ENCODE data around the gene CCNYL1. TPM values are rescaled to one million over a fixed set of nuclear protein-coding genes. Genes with fewer than 3 reads are reported as not detected.

CCNYL1 gene
- total RNA-seq, 2 experiments from 2014 or later: 8.7 to 11.1 TPM

DNA sequence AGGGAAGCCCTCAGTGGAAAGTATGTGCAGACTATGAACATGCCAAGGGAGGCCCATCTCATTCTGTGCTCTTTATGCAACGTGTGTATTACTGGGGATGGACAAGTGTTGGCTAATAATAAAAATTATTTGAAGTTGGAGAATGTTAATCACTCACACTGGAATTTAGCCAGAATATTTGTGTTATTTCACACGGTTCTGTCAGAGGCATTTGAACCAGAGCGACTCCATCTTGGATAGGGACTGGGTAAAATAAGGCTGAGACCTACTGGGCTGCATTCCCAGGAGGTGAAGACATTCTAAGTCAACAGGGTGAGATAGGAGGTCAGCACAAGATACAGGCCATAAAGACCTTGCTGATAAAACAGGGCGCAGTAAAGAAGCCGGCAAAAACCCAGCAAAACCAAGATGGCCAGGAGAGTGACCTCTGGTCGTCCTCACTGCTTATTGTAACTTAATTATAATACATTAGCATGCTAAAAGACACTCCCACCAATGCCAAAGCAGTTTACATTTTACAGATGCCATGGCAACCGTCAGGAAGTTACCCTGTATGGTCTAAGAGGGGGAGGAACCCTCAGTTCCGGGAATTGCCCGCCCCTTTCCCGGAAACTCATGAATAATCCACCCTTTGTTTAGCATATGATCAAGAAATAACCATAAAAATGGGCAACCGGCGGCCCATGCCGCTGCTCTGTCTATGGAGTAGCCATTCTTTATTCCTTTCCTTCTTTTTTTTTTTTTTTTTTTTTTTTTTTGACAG, 60.8 kb downstream of the CCNYL1 start:
- no peaks in the 10 kb centered on the region for H3K9me3 Mint-ChIP-seq

DNA sequence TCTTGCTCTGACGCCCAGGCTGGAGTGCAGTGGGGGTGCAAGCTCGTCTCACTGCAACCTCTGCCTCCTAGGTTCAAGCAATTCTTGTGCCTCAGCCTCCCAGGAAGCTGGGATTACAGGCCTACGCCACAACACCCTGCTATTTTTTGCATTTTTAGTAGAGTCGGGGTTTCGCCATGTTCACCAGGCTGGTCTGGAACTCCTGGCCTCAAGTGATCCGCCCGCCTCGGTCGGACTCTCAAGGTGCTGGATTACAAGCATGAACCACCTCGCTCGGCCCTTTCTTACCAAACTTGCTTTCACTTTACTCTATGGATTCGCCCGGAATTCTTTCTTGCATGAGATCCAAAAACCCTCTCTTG, 61.4 kb downstream of the CCNYL1 start:
- H3K9me3 Mint-ChIP-seq: no peaks in the 10 kb centered on the region
- H3K27me3 ChIP-seq (ENCODE audit: control insufficient read depth in 1 of 2, insufficient read depth in 2 of 2, low read length in 2 of 2): peaks cover 0 to 1% of the 10 kb centered on the region in 2 experiments
- intact Hi-C loops (cut with DNase I, micrococcal nuclease): no loop called here
- peaks cover 0 to 2% of the 10 kb centered on the region in 2 experiments for H3K9me3 ChIP-seq (ENCODE audit: control insufficient read depth in 1 of 2, insufficient read depth in 1 of 2, low read length in 2 of 2)
- H3K27me3 Mint-ChIP-seq: peaks cover 21% of the 10 kb centered on the region
- DNase-seq: no peak
- TF ChIP-seq, protein P1, sequence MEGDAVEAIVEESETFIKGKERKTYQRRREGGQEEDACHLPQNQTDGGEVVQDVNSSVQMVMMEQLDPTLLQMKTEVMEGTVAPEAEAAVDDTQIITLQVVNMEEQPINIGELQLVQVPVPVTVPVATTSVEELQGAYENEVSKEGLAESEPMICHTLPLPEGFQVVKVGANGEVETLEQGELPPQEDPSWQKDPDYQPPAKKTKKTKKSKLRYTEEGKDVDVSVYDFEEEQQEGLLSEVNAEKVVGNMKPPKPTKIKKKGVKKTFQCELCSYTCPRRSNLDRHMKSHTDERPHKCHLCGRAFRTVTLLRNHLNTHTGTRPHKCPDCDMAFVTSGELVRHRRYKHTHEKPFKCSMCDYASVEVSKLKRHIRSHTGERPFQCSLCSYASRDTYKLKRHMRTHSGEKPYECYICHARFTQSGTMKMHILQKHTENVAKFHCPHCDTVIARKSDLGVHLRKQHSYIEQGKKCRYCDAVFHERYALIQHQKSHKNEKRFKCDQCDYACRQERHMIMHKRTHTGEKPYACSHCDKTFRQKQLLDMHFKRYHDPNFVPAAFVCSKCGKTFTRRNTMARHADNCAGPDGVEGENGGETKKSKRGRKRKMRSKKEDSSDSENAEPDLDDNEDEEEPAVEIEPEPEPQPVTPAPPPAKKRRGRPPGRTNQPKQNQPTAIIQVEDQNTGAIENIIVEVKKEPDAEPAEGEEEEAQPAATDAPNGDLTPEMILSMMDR (IDR thresholded peaks at IDR 0.05): no peak
- H3K36me3 Mint-ChIP-seq (ENCODE audit: low read depth): peaks cover 10% of the 10 kb centered on the region
- CTCF ChIA-PET: no interaction called here
- no peak overlapping the region for H3K4me3 ChIP-seq (ENCODE audit: low read length)
- peaks cover 27% of the 10 kb centered on the region for H3K4me1 ChIP-seq (ENCODE audit: insufficient read depth, low read length)
- H3K27ac ChIP-seq (ENCODE audit: low read depth in 1 of 2, low read length in 2 of 2): no peak overlapping the region
- no peaks in the 10 kb centered on the region for H3K36me3 ChIP-seq (ENCODE audit: insufficient read depth, low read length)
- H3K4me3 Mint-ChIP-seq: peak overlapping the region; percentile 13
- H3K27ac Mint-ChIP-seq: no peak overlapping the region
- ATAC-seq (ENCODE audit: poor library complexity): no peak
- POLR2A ChIA-PET: no interaction called here
- peaks cover 21% of the 10 kb centered on the region for H3K4me1 Mint-ChIP-seq (ENCODE audit: low read depth)

More for the DNA sequence above, 60.8 kb downstream of the CCNYL1 start:
- H3K36me3 ChIP-seq (ENCODE audit: insufficient read depth, low read length): no peaks in the 10 kb centered on the region
- peak overlapping the region; percentile 35 for H3K4me3 Mint-ChIP-seq
- TF ChIP-seq, protein P1 (IDR thresholded peaks at IDR 0.05): no peak
- DNase-seq (peak in 7 of 14 experiments; percentile 5 to 56 (median 26)), ATAC-seq (ENCODE audit: poor library complexity) (no peak)
- no peak overlapping the region for H3K4me3 ChIP-seq (ENCODE audit: low read length)
- H3K36me3 Mint-ChIP-seq (ENCODE audit: low read depth): peaks cover 10% of the 10 kb centered on the region
- H3K4me1 ChIP-seq (ENCODE audit: insufficient read depth, low read length): peaks cover 33% of the 10 kb centered on the region
- peaks cover 26% of the 10 kb centered on the region for H3K4me1 Mint-ChIP-seq (ENCODE audit: low read depth)
- ChIA-PET POLR2A (no interaction called here), CTCF (no interaction called here)
- peaks cover 5 to 6% of the 10 kb centered on the region in 2 experiments for H3K27me3 ChIP-seq (ENCODE audit: control insufficient read depth in 1 of 2, insufficient read depth in 2 of 2, low read length in 2 of 2)
- no peak overlapping the region for H3K27ac Mint-ChIP-seq
- H3K27me3 Mint-ChIP-seq: peaks cover 27% of the 10 kb centered on the region
- H3K9me3 ChIP-seq (ENCODE audit: control insufficient read depth in 1 of 2, insufficient read depth in 1 of 2, low read length in 2 of 2): peaks cover 0 to 8% of the 10 kb centered on the region in 2 experiments
- no peak overlapping the region for H3K27ac ChIP-seq (ENCODE audit: low read depth in 1 of 2, low read length in 2 of 2)
- intact Hi-C loops (cut with DNase I, micrococcal nuclease): no loop called here

DNA sequence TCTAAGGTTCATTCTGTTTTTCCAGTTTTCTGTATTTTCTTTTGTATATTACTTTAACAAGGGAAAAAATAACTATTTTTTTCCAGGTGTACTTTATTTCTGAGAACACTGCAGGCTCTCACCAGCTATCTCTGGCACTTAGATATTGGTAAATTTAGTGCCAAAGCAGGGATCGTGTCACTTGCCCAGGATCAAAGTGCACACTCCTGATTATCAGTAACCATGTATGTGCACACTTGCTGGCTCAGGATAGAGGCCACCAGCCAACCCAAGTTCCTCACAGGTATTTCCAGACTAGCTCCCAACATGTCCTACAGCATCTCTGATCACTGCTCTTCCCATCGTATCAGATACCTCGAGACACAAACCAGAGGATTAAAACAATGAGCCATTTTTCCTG, 64.0 kb downstream of the CCNYL1 start:
- peaks cover 4% of the 10 kb centered on the region for H3K27me3 Mint-ChIP-seq
- no peak overlapping the region for H3K4me3 Mint-ChIP-seq
- ATAC-seq (ENCODE audit: poor library complexity) (no peak), DNase-seq (no peak)
- peaks cover 5% of the 10 kb centered on the region for H3K36me3 Mint-ChIP-seq (ENCODE audit: low read depth)
- no peaks in the 10 kb centered on the region for H3K9me3 Mint-ChIP-seq
- Histone ChIP-seq H3K27ac (ENCODE audit: low read depth in 1 of 2, low read length in 2 of 2) (no peak overlapping the region), H3K36me3 (ENCODE audit: insufficient read depth, low read length) (no peaks in the 10 kb centered on the region), H3K27me3 (ENCODE audit: control insufficient read depth in 1 of 2, insufficient read depth in 2 of 2, low read length in 2 of 2) (no peaks in the 10 kb centered on the region), H3K4me3 (ENCODE audit: low read length) (no peak overlapping the region), H3K9me3 (ENCODE audit: control insufficient read depth in 1 of 2, insufficient read depth in 1 of 2, low read length in 2 of 2) (no peaks in the 10 kb centered on the region), H3K4me1 (ENCODE audit: insufficient read depth, low read length) (peaks cover 6% of the 10 kb centered on the region)
- ChIA-PET CTCF (no interaction called here), POLR2A (interaction anchor here (1.0 to 2.0 kb wide), 2 partner anchors 48 to 64 kb away, joined by 3 to 8 read pairs; partner anchors contain the start of gene CCNYL1)
- H3K27ac Mint-ChIP-seq: no peak overlapping the region
- intact Hi-C loops (cut with DNase I, micrococcal nuclease): no loop called here
- H3K4me1 Mint-ChIP-seq (ENCODE audit: low read depth): peaks cover 5% of the 10 kb centered on the region
- TF ChIP-seq, protein P1 (IDR thresholded peaks at IDR 0.05): no peak
